K562 (cell line): ENCODE data around the gene NRTN. TPM values are rescaled to one million over a fixed set of nuclear protein-coding genes. Genes with fewer than 3 reads are reported as not detected.
"Not testable (repeated sequence)": the region's sequence is repeated elsewhere in the genome, so short reads cannot be mapped to it uniquely, and the experiment has no call there.

Experiments
- ATAC-seq: fragments of 200-7000 bp; cut with Tn5 transposase; 3 replicates; pipeline ENCODE4 v1.9.1; 2020; ENCODE audit warnings: moderate library complexity
- BruUV-seq: library from RNA; stranded (reverse); fragments of 400-500 nt; replicated peaks from 2 replicates; lab custom pipeline; 2021; lab: Mats Ljungman, UMichigan
- CTCF ChIA-PET: fragments of 300-600 bp; formaldehyde crosslinking; extraction: SDS; loops from one replicate; lab custom pipeline; 2021; ENCODE audit warnings: low intra/inter-chr PET ratio; lab: Yijun Ruan, JAX
- POLR2A ChIA-PET: fragments of 300-600, 350-650 bp; sonication (Branson Sonifier 250); formaldehyde crosslinking; extraction: SDS; loops from one replicate; lab custom pipeline; 2021; ENCODE audit warnings: antibody characterized with exemption, inconsistent platforms; lab: Yijun Ruan, JAX
- DNase-seq, 4 experiments: peaks; one replicate each; pipeline versions ENCODE4 v3.0.0 to v3.0.0-alpha.2; 2011 to 2018; ENCODE audit warnings: low spot score in 3 of 4, mixed read lengths in 3 of 4; ENCODE audit errors: extremely low read depth in 1 of 4
- FAIRE-seq: peaks from 2 replicates; lab custom pipeline; 2011; peaks lifted over from hg19 to GRCh38; lab: Jason Lieb, UNC
- H2AFZ ChIP-seq: 2 replicates; pipeline ENCODE4 v1.6.0; 2011; ENCODE audit warnings: low read depth, low read length, control low read depth, inconsistent platforms
- H3K27ac ChIP-seq: fragments of 200-600 bp; 3 replicates; pipeline ENCODE4 v1.8.0; 2011; ENCODE audit warnings: low read depth, mild to moderate bottlenecking, control low read depth, inconsistent platforms, low read length, moderate library complexity, mixed read lengths; ENCODE audit errors: extremely low read depth
- H3K27me3 ChIP-seq, 2 experiments: fragments of 300-600 bp in 1 of 2; 2 replicates in 1 of 2; 3 replicates in 1 of 2; pipeline versions ENCODE4 v1.6.0 to v1.8.0; 2011; ENCODE audit warnings: inconsistent platforms in 2 of 2, low read length in 2 of 2, mild to moderate bottlenecking in 1 of 2, mixed read lengths in 1 of 2, moderate library complexity in 1 of 2; ENCODE audit not compliant: control insufficient read depth in 2 of 2, insufficient read depth in 2 of 2
- H3K36me3 ChIP-seq: fragments of 300-600 bp; 3 replicates; pipeline ENCODE4 v1.8.0; 2011; ENCODE audit warnings: mild to moderate bottlenecking, low read length, inconsistent platforms; ENCODE audit not compliant: control insufficient read depth, insufficient read depth
- H3K4me1 ChIP-seq, 2 experiments: fragments of 200-600 bp in 1 of 2; replicated peaks in 1 of 2; 2 replicates in 1 of 2; 3 replicates in 1 of 2; pipeline versions ENCODE4 v1.5.1 to v1.8.0; 2011; ENCODE audit warnings: inconsistent platforms in 2 of 2, low read length in 2 of 2, mild to moderate bottlenecking in 1 of 2, mixed read lengths in 1 of 2, moderate library complexity in 1 of 2; ENCODE audit not compliant: control insufficient read depth in 2 of 2, insufficient read depth in 2 of 2
- H3K4me2 ChIP-seq: 2 replicates; pipeline ENCODE4 v1.6.1; 2011; ENCODE audit warnings: low read length, control low read depth, inconsistent platforms, mixed read lengths; ENCODE audit not compliant: insufficient read depth
- H3K4me3 ChIP-seq: fragments of 200-600 bp; sonication (generic), shearing (Covaris generic); 2 replicates; pipeline ENCODE4 v1.5.1; 2016; ENCODE audit warnings: control low read depth, inconsistent platforms
- H3K79me2 ChIP-seq: fragments of 200-600 bp; 3 replicates; pipeline ENCODE4 v1.8.0; 2011; ENCODE audit warnings: low read length, inconsistent platforms; ENCODE audit not compliant: control insufficient read depth, insufficient read depth
- H3K9ac ChIP-seq, 2 experiments: 2 replicates each; pipeline versions ENCODE4 v1.6.0 to v1.6.1; 2011; ENCODE audit warnings: low read depth in 2 of 2, low read length in 2 of 2, control low read depth in 1 of 2, inconsistent platforms in 1 of 2, mild to moderate bottlenecking in 1 of 2, mixed read lengths in 1 of 2; ENCODE audit not compliant: insufficient read depth in 1 of 2
- H3K9me1 ChIP-seq: one replicate; pipeline ENCODE4 v1.6.0; 2011; ENCODE audit warnings: inconsistent platforms, mild to moderate bottlenecking, low read length, moderate library complexity; ENCODE audit not compliant: control insufficient read depth, insufficient read depth
- H3K9me3 ChIP-seq: replicated peaks from 2 replicates; pipeline ENCODE4 v1.5.1; 2011; ENCODE audit warnings: low read depth, low read length, inconsistent platforms; ENCODE audit not compliant: control insufficient read depth, insufficient read depth
- H4K20me1 ChIP-seq: replicated peaks from 2 replicates; pipeline ENCODE4 v1.6.1; 2011; ENCODE audit warnings: low read length, inconsistent platforms, mixed read lengths; ENCODE audit not compliant: control insufficient read depth, insufficient read depth
- ATF7 ChIP-seq: fragments of 450-650 bp; IDR thresholded peaks from 2 replicates; pipeline ENCODE4 v1.7.1; 2014; ENCODE audit warnings: mild to moderate bottlenecking, moderate library complexity
- CEBPB ChIP-seq: fragments of 450-650 bp; IDR thresholded peaks from 2 replicates; pipeline ENCODE4 v1.6.1; 2016; ENCODE audit warnings: missing genetic modification characterization, missing compliant biosample characterization
- CEBPG ChIP-seq, 3 experiments: fragments of 200-800 bp in 1 of 3; sonication (Bioruptor generic) in 1 of 3; sonication (generic) in 1 of 3; formaldehyde crosslinking in 1 of 3; IDR thresholded peaks in 2 of 3; conservative IDR thresholded peaks in 1 of 3; 2 replicates each; pipeline versions ENCODE4 v1.6.1 to v1.8.0; 2016 to 2022; ENCODE audit warnings: missing compliant biosample characterization in 2 of 3, missing genetic modification characterization in 2 of 3, mild to moderate bottlenecking in 1 of 3, missing genetic modification reagents in 1 of 3
- JUND ChIP-seq, 2 experiments: IDR thresholded peaks; 2 replicates in 1 of 2; 3 replicates in 1 of 2; pipeline ENCODE4 v1.6.1; 2011; ENCODE audit warnings: borderline replicate concordance in 2 of 2, low read depth in 2 of 2, low read length in 2 of 2, improper control_type of control experiment in 1 of 2, missing biosample characterization in 1 of 2, missing genetic modification characterization in 1 of 2, missing genetic modification reagents in 1 of 2
- NFIC ChIP-seq: fragments of 450-650 bp; IDR thresholded peaks from 2 replicates; pipeline ENCODE4 v1.6.1; 2017; ENCODE audit warnings: mild to moderate bottlenecking, inconsistent platforms
- SPI1 ChIP-seq: IDR thresholded peaks from 2 replicates; pipeline ENCODE4 v1.6.1; 2011; ENCODE audit warnings: low read depth, low read length, control low read depth, borderline replicate concordance
- ZNF263 ChIP-seq: sonication (generic); formaldehyde crosslinking; IDR thresholded peaks from 2 replicates; pipeline ENCODE4 v1.8.0; 2022; ENCODE audit warnings: mild to moderate bottlenecking, missing genetic modification reagents, borderline replicate concordance
- ZNF431 ChIP-seq: sonication (generic); formaldehyde crosslinking; IDR thresholded peaks from 2 replicates; pipeline ENCODE4 v1.8.0; 2022; ENCODE audit warnings: mild to moderate bottlenecking, missing genetic modification reagents
- WGBS: fragments of 100-300 bp; shearing (Covaris generic); methylation state at CpG from one replicate; pipeline ENCODE4 v1.1.6; 2016; ENCODE audit warnings: low coverage, mixed read lengths; ENCODE audit not compliant: insufficient coverage; ENCODE audit errors: missing lambda C conversion rate; 5-methylcytosine and 5-hydroxymethylcytosine counted together
- in situ Hi-C: fragments of 300-500 bp; cut with MboI; formaldehyde crosslinking; loops from 4 replicates; pipeline ENCODE4 v1.15.0; 2018; ENCODE audit warnings: inconsistent platforms, mixed read lengths
- intact Hi-C: fragments of 100-400 bp; cut with micrococcal nuclease; formaldehyde crosslinking; loops from 2 replicates; pipeline ENCODE4 v1.14.2; 2022
- polyA plus RNA-seq, 8 experiments: library from polyadenylated mRNA; depleted of rRNA in 4 of 8; stranded (reverse) in 5 of 8; unstranded in 3 of 8; fragments of >200 nt; fragmentation: Nextera tagmentation in 2 of 8; fragmentation: Illumina TruSeq in 1 of 8; extraction: Ambion mirVana in 2 of 8; extraction: Trizol in 1 of 8; gene quantifications; 2 replicates each; pipeline versions ENCODE4 v1.2.1 to v1.2.3, GENCODE V29; 2011 to 2014; ENCODE audit warnings: inconsistent platforms in 1 of 8, missing spikeins in 1 of 8
- total RNA-seq, 7 experiments: library from RNA; depleted of rRNA in 6 of 7; stranded (reverse); fragments of >200 nt in 6 of 7; fragmentation: Illumina TruSeq in 2 of 7; extraction: Trizol in 2 of 7; gene quantifications; 2 replicates each; pipeline versions ENCODE4 v1.2.1 to v1.2.3, GENCODE V29; 2011 to 2021; ENCODE audit warnings: low replicate concordance in 1 of 7

Gene NRTN
- total and polyA plus RNA-seq, 9 of the 15 experiments (the other 6 are each of a cell fraction or from before 2014, with no cell fraction given), result 0.62 to 8.1 (median 1.6) TPM; not detected in 2

GRCh38 chr19:5850743-5851293, 46.0 kb downstream of the NRTN start (continued):
- peak; percentile 55; the same call in 1 of the 2 replicates for TF ChIP-seq ATF7
- peak; percentile 45; the same call in 1 of the 2 replicates for TF ChIP-seq NFIC
- TF ChIP-seq CEBPG (CRISPR knock-in tag; IDR thresholded peaks at IDR 0.05), result peak; percentile 87
- peak; percentile 88 to 97 for TF ChIP-seq CEBPG (tag; conservative IDR thresholded peaks at IDR 0.05 in 1 of 2, IDR thresholded peaks at IDR 0.05 in 1 of 2)
- TF ChIP-seq JUND (IDR thresholded peaks at IDR 0.05; ENCODE audit: borderline replicate concordance, low read depth, low read length), result peak; percentile 24; the same call in 1 of the 2 replicates
- TF ChIP-seq JUND (tag; IDR thresholded peaks at IDR 0.05; ENCODE audit: borderline replicate concordance, low read depth, low read length), result no peak
- TF ChIP-seq CEBPB (tag), result peak; percentile 89

GRCh38 chr19:5851302-5851701, 46.4 kb downstream of the NRTN start, which contains the start of gene FUT3:
TSS of gene FUT3 (minus strand) at chr19:5851449.
- DNase-seq (peak in 2 of 4 experiments; percentile 4 to 6), FAIRE-seq (no peak), ATAC-seq (peak; percentile 33; the same call in 2 of the 3 replicates)
- BruUV-seq, result no TSS peak
- Histone ChIP-seq H3K9me1 (no peaks in the 10 kb centered on the region), H3K4me2 (no peak within 1 kb of the TSS), H3K79me2 (no peaks in the 10 kb centered on the region), H3K9me3 (no peaks in the 10 kb centered on the region), H3K27me3 (peaks cover 23 to 42% of the 10 kb centered on the region in 2 experiments), H3K4me3 (no peak within 1 kb of the TSS), H3K9ac (no peak within 1 kb of the TSS), H4K20me1 (0 out of 2 replicates have a peak, but pooled peaks cover 4% of the 10 kb centered on the region), H3K36me3 (no peaks in the 10 kb centered on the region), H3K27ac (no peak within 1 kb of the TSS), H3K4me1 (no peaks in the 10 kb centered on the region; a peak in 1 of 5 replicates), H2AFZ (no peak within 1 kb of the TSS)
- CTCF ChIA-PET, result no interaction called here
- POLR2A ChIA-PET, result interaction anchor here (0.6 to 1.8 kb wide), 2 partner anchors 23 to 311 kb away, joined by 4 to 7 read pairs; no protein-coding TSS in a partner anchor
- WGBS, result 15% methylated on average over 8 of the region's 10 CpGs
- TF ChIP-seq SPI1 (peak; percentile 36; the same call in 1 of the 2 replicates), ZNF263 (CRISPR knock-in tag) (0 out of 2 replicates have a peak, but pooled peaks have one; percentile 39), ZNF431 (no peak)
- in situ Hi-C loops (no loop called here), intact Hi-C loops (no loop called here)

- H3K4me1 ChIP-seq, H3K9me3 ChIP-seq, ATAC-seq, H3K79me2 ChIP-seq, H3K9me1 ChIP-seq, H4K20me1 ChIP-seq, CTCF ChIA-PET, FAIRE-seq, H3K27ac ChIP-seq, H3K9ac ChIP-seq, in situ Hi-C loops, DNase-seq, POLR2A ChIA-PET, BruUV-seq, H3K4me2 ChIP-seq, intact Hi-C loops, H3K4me3 ChIP-seq, H3K36me3 ChIP-seq, H2AFZ ChIP-seq: not testable (repeated sequence)
- H3K27me3 ChIP-seq, result peaks cover 32 to 61% of the 10 kb centered on the region in 2 experiments
- WGBS, result 7% methylated on average over 10 of the region's 10 CpGs
Measured at GRCh38 chr19:5854121-5854520, 49.3 kb downstream of the NRTN start.
